ENCODE measurements around the gene EGFL6.
A peak's percentile ranks its signal among the peaks of the same experiment; 100 is the strongest.

Gene EGFL6, protein sequence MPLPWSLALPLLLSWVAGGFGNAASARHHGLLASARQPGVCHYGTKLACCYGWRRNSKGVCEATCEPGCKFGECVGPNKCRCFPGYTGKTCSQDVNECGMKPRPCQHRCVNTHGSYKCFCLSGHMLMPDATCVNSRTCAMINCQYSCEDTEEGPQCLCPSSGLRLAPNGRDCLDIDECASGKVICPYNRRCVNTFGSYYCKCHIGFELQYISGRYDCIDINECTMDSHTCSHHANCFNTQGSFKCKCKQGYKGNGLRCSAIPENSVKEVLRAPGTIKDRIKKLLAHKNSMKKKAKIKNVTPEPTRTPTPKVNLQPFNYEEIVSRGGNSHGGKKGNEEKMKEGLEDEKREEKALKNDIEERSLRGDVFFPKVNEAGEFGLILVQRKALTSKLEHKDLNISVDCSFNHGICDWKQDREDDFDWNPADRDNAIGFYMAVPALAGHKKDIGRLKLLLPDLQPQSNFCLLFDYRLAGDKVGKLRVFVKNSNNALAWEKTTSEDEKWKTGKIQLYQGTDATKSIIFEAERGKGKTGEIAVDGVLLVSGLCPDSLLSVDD

DNA sequence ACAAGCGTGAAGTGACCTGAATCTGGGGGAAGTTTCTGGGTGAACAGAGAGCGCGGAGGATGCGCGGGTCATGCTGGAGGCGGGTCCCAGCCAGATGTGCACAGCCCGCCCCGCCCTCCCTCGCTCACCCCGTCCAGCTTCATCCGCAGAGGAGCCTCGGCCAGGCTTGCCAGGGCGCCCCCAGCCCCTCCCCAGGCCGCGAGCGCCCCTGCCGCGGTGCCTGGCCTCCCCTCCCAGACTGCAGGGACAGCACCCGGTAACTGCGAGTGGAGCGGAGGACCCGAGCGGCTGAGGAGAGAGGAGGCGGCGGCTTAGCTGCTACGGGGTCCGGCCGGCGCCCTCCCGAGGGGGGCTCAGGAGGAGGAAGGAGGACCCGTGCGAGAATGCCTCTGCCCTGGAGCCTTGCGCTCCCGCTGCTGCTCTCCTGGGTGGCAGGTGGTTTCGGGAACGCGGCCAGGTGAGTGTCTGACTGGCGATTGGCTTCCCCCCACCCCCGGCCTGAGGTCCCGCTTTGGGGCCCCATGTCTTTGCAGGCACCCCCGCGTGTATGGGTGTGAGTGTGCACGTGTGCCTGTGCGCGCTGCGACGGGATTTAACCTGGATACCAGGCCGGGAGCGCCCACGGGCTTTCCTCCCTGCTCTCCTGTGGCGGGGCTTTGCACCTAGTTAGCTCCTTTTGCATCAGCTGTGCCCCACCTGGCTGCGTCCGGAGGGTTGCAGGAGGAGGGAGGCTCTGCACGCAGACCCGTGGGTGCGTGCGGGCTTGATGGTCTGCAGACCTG, at the start of gene EGFL6:
TSS of gene EGFL6 (plus strand) at position 123 of the 782 bp plus-strand sequence. CDS start at position 384, 261 bp downstream.
- TF ChIP-seq, protein P1, sequence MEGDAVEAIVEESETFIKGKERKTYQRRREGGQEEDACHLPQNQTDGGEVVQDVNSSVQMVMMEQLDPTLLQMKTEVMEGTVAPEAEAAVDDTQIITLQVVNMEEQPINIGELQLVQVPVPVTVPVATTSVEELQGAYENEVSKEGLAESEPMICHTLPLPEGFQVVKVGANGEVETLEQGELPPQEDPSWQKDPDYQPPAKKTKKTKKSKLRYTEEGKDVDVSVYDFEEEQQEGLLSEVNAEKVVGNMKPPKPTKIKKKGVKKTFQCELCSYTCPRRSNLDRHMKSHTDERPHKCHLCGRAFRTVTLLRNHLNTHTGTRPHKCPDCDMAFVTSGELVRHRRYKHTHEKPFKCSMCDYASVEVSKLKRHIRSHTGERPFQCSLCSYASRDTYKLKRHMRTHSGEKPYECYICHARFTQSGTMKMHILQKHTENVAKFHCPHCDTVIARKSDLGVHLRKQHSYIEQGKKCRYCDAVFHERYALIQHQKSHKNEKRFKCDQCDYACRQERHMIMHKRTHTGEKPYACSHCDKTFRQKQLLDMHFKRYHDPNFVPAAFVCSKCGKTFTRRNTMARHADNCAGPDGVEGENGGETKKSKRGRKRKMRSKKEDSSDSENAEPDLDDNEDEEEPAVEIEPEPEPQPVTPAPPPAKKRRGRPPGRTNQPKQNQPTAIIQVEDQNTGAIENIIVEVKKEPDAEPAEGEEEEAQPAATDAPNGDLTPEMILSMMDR (IDR thresholded peaks at IDR 0.05; ENCODE audit: borderline replicate concordance, insufficient read depth, low read depth, low read length) = no peak
- H3K4me3 ChIP-seq (ENCODE audit: low read depth, low read length) = peak within 1 kb of the TSS; percentile 67

GRCh38 chrX:13520351-13520750, 49.0 kb upstream of the EGFL6 start:
- H3K4me3 ChIP-seq (ENCODE audit: low read depth, low read length) = no peak overlapping the region

GRCh38 chrX:13520936-13521335, 48.5 kb upstream of the EGFL6 start:
- H3K4me3 ChIP-seq (ENCODE audit: low read depth, low read length) = no peak overlapping the region
- TF ChIP-seq, protein P1 (IDR thresholded peaks at IDR 0.05; ENCODE audit: borderline replicate concordance, insufficient read depth, low read depth, low read length) = no peak

More at GRCh38 chrX:13520351-13520750, 49.0 kb upstream of the EGFL6 start:
- TF ChIP-seq, protein P1 (IDR thresholded peaks at IDR 0.05; ENCODE audit: borderline replicate concordance, insufficient read depth, low read depth, low read length) = no peak

- no peak overlapping the region for H3K4me3 ChIP-seq (ENCODE audit: low read depth, low read length)
- TF ChIP-seq, protein P1 (IDR thresholded peaks at IDR 0.05; ENCODE audit: borderline replicate concordance, insufficient read depth, low read depth, low read length) = no peak
Measured at GRCh38 chrX:13522811-13523210, 46.6 kb upstream of the EGFL6 start.

- H3K4me3 ChIP-seq (ENCODE audit: low read depth, low read length) = no peak overlapping the region
- TF ChIP-seq, protein P1 (IDR thresholded peaks at IDR 0.05; ENCODE audit: borderline replicate concordance, insufficient read depth, low read depth, low read length) = no peak
Measured at GRCh38 chrX:13533726-13534125, 35.7 kb upstream of the EGFL6 start.

- H3K4me3 ChIP-seq (ENCODE audit: low read depth, low read length) = no peak overlapping the region
- TF ChIP-seq, protein P1 (IDR thresholded peaks at IDR 0.05; ENCODE audit: borderline replicate concordance, insufficient read depth, low read depth, low read length) = no peak
Measured at GRCh38 chrX:13535376-13536165, 33.8 kb upstream of the EGFL6 start.

Data from GM12875 (cell line).